NCI-H2107 treated with DMSO at 0.1 percent for 48 hours (cell line): Measurements from ENCODE around the gene ZNF22.

Experiments used
- DNase-seq: peaks from one replicate; lab custom pipeline; 2025; ENCODE audit not compliant: unreplicated experiment; lab: John Stamatoyannopoulos, UW

The ZNF22 gene

DNA sequence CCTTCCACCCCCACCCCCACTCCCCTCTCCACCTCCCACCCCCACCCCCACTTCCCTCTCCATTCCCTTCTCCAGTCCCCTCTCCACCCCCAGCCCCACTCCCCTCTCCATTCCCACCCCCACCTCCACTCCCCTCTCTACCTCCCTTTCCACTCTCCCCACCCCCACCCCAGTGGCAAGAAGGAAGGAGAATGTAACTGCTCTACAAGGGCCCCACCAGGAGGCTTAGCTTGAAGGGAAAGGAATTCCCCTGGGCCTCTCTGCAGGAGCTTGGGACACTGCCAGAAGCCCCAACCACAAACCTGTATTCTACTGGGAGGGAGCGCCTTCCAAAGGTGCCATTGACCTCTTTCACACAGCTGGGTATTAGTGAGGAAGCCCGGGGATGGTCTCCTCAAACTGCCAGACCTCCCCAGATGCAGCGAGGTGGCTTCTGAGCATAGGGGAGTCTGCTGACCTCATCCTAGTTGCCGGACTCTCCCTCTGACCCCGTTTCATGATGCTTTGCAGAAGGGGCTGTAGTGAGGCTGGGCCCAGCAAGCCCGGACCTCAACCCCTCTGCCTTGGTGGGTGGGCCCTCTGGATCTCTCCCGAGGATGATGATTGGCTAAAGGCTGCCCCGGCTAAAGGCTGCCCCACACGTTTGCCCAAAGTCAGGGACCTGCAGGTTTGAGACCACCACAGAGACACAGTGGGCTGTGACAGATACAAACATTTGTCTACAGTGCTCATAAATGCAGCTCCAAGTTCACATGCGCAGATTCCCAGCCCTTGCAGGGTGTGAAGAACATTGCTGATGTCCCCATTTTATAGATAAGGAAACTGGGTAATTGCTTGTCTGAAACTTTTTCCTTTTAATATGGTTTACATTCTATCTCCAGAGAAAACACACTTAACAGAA, 25.0 kb upstream of the ZNF22 start:
- DNase-seq = peak; percentile 75

DNA sequence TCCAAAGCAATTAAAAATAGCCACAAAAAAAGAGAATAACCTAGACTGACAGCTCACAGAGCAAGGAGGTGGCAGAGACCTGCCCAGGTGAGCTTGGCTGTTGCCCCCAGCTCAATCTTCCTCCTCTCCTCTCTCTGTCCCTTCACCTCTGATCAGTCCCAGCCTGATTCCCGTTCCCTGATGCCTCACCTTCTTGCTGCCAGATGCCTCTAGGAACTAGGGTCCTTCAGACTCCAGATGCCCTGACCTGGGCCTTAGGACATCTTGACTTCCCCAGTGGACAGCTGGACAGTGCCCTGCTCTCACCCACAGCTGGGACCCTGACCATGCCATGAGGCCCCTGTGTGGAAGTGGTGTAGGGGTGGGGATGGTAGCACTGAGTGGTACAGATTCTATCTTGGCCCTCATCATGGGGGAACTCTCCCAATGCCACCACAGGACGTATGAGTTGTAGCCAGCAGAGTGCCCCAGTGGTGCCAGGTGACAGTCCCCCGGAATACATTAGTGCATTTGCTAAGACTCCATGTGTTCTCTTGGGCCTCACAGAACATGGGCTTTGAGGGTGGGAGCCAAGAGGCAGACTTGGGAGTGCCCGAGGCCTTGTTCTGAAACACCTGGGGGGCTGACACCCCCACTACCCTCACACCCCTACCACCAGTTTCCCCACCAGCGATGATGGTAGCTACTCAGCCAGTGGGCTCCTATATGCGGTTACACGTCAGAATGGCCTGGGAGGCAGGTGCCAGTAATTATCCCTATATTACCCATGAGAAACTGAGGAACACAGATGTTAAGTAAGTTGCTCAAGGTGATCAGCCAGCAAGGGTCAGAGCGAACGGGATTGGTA, 24.1 kb upstream of the ZNF22 start:
- no peak for DNase-seq

DNA sequence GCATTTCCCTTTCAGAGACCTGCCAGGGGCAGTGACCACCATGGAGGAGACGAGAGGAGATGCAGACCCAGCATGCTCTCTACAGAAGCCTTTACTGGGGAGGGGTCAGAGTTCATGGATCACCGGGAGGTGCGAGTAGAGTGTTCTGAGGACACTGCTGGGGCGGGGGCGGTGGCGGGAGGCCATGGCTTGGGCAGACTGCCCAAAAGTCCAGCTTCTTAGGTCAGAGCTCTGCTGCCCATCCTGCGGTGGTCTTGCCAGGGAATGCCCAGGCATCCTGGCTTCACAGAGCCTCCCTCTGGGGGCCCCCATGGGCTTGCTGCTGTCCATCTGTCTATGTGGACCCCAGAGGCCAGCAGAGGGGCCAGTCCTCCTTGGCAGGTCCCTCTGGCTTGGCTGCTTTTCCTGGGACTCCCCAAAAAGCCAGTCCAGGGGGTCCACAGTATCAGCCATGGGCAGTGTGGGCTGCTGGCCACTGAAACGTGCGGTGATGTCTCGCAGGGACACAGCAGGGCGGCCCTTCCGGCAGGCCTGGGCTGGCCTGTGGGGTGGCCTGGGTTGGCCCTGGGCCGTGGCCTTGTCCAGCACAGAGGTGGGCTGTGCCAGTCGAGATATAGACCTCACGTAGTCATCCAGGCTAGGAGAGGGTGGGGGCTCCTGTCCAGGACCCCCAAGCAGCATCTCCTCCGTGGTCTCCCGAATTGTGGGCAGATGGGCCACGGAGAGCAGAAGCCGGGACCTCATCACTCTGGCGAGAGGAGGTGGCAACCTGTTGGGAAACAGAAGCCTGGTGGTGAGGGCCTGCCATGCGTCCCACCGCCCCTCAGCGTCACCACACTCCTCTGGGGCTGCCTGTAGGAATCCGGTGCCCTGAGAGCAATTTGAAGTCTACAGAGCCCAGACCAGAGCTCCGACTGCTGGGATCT, 23.2 kb upstream of the ZNF22 start:
- DNase-seq = no peak

DNA sequence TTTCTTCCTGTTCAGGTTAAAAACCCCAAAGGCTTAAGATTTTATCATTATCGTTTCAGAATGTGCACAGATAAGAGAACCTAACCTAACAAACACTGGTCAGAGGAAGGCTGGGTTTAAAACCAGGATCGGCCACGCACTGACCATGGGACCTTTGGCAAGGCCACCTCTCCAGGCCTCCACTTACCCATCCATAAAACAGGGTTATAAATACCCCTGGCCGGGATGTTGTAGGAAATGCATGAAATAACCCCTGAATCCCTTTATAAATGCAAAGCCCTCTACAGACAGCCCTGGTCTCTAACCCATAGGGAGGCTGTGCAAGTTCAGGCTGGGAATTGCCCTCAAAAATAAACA, 22.5 kb upstream of the ZNF22 start:
- no peak for DNase-seq

DNA sequence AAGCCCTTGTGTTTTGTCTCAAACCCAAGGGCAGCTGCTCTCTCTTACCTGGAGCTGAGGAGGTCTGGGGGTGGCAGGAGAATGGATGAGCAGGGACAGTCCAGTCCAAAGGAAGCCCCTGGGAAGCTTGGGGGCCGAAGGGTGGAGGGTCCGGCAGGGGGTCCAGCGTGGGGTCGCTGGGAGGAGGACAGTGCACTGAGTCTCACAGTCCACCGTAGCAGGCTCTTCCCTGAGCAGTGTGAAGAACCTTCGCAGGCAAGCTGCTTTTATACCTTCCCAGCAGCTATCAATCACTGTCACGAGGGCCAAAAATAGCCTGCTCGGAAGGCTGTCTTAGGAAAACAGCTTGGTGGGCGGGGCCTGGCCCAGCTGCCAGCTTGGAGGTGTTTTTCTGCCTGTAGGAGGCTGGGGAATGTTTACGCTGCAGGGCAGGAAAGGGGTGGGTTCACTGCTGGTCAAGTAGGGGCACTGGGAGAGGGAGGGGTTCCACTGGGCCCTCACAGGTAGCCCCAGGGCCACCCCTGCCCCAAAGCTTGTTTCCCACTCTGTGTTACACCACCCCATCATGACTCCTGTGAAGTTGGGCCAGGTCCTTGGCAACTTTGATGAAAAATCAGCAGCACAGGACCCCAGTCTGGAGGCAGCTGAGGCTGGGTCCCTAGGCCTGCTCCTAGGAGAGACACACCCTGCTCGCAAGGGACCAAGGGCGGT, 22.0 kb upstream of the ZNF22 start, which contains the start of gene DEPP1:
Gene DEPP1 (minus strand): TSS at position 240 of the 711 bp plus-strand sequence. CDS start 779 bp downstream, outside the sequence.
- DNase-seq = peak; percentile 77

DNA sequence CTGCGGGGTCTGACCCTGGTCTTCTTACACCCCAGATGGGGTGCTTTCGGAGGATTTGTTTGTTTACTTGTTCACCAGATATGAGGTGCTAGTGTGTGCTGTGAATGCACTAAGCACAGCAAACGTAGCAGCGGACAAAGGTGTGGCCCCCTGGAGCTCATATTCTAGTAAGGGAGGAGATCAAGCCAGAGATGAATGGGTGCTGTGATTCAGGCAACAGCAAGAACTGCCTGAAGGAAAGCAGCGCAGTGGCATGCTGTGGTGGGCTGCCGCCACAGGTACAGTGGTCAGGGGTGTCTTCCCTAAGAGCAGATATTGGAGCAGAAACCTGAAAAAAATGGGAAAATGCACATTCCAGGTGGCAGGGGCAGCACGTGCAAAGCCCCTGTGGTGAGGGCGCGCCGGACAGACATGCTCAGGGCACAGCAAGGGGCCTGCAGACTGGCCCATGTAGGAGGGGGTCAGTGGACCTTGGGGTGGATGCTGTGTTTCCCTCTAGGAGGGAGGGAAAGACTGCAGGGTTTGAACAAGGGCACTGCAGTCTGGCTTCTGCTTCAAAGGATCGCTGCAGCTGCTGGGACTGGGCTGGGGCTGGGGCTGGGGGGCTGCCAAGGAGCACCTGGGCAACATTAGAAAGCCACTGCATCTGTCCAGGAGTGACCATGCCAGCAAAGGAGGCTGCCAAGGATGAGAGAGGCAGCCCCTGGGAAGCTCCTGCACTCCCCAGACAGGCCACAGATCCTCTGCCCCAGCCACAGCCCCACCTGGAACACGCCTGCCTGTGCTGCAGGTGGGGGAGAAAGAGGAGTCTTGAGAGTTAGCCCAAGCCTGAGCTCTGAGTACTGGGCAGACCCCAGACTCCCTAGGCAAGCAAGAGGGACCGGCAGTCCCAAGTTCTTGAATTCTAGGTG, 21.2 kb upstream of the ZNF22 start:
- DNase-seq = no peak

DNA sequence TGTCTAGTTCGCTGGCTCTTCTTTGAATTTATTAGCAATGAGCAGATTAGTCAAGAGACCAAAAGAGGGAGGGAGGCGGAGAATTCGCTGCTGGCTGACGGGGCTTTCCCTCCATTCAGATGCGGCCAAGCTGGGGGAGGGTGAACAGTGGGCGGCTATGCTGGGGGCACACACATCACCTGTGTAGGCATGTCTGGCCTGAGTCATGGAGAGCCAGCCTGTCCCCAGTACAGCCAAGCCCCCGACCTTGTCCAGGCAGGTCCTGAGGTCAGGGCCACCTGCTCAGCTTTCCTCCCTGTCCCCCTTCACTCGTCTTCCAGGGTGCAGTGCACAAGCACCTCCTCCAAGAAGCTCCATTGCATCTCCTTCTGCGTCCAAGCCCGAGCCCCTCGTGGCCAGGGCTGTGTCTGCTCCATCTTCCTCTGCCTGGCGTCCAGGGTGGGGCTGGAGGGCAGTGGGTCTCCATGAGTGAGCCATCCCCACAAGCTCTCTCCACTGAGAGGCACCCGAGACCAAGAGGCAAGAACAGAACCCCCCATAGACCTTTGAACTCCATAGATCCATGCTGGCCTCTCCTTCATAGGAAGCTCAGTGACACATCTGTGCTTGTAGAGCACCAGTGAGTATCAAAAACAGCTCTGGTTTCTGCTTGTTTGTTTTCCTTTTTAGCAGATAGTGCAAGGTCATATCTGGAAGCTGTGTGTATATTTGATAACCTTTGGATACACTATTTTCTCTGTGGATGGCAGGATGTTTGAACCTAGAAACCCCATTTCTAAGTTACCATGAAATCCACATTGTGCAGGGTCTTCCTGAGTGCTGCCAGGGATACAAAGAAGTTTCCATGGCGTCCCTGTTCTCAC, 20.2 kb upstream of the ZNF22 start:
- DNase-seq = no peak

DNA sequence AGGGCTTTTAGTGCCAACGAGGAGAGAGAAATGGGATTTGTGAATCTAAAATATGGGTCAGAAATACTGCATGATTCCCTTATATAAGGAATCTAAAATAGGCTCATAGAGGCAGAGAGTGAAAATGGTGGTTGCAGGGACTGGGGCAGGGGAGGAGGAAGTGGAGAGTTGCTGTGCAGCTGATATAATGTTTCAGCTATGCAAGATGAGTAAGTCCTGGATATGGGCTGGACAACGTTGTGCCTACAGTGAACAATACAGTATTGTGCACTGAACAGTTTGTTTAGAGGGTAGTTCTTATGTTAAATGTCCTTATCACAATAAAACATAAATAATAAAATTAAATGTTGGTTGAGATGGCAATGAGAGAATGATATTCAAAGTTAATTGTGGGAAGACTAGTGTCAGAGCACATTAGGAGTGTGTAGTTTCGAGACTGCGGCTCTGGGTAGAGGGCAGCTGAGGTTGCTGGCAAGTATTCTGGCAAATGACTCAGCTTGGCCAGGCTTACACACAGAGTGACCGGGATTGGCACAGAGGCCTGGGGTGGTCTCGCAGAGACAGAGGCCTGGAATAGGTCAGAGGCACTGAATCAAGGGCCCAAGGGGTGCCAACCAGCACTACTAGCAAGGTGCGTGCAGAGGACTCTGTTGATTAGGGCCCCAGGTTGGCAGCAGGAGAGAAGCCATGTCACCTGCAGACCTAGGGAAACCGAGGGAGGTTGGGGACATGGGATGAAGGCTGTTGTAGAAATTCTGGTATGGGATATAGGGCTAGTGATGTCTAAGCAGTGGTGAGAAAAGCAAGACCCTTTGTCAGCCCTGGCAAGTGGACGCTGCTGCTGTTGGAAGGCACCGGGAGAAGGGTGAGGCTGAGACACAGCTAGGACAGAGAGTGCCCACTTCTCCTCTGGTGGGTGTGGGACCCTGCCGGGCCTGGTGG, 19.3 kb upstream of the ZNF22 start:
- no peak for DNase-seq

DNA sequence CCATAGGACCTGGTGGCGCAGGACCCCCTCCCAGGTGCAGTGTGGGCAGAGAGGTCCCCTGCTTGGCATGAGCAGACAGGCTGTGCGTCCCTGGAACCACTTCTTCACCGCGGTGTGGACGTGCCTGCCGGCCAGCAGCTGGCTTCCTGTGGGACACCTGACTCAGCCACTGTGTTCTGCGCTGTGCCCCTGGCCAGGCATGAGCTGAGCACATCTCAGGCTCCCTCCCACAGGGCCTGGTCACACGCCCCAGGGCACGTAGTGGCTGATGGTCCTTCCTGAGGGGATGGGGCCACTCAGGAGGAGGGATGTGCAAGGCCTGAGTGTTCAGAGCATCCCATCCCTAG, 18.6 kb upstream of the ZNF22 start:
- DNase-seq = no peak

DNA sequence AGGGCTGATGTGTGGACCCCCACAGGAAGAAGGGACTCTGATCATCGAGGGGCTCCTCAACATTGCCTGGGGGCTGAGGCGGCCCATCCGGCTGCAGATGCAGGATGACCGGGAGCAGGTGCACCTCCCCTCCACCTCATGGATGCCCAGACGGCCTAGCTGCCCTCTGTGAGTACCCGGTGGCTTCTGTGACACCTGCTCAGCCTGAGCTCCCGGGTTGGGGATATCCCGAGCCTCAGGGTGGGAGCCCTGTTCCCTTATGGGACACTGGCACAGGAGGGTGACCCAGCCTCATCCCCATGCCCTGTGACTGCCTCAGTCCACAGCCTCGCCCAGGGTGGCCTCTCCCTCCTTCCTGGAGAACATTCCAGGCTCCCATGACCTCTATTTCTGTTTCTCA, 18.2 kb upstream of the ZNF22 start:
- no peak for DNase-seq

DNA sequence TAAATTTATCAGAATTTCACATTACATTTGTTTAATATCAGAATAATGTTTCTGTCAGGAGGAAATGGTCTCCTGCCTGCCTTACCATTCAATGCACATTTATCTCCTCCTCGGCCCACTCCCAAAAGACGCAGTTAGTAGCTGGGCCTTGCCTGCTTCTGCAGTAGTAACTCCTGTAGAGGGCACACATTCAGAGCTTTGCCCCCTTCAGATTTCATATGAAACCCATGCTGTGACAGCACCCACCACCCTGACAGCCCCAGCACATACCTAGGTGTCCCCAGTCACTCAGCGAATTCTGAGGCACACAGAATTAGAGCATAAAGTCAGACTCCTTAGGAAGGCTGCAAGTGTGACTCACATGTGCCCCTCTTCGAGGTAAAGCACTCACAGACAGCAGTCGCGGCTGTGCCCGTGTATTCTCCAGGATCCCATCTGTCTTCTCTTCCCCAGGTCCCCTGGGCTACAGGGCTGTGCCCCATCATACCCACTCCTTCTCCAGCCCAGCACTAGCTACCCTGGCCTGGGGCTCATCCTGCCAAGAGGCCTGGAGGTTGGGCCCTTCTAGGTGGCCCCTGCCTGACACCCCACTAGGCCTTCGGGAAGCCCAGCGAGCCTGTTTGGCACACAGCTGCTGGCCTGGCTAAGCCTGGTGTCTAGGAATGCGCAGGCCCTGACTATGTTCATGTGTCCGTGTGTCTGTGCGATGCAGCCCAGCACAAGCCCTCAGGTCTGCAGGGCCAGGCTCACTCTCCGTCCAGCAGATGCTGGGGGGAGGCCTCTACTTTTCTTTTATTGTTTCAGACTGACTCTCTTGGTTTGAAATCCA, 17.4 kb upstream of the ZNF22 start:
- no peak for DNase-seq

DNA sequence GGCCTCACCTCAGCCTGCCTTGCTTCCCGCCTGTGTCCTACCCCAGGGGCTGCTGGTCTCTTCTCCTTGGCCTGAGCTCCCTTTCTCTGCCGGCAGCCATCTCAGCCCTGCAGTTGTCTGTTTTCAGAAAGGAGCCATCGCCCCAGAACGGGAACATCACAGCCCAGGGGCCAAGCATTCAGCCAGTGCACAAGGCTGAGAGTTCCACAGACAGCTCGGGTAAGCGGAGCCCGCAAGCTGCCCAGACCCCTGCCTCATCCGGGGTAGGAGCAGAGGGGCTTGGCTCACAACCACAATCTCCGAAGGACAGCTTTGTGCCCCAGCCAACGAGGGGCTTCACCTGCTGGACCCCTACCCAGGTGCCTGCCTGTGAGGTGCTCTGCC, 16.8 kb upstream of the ZNF22 start:
- no peak for DNase-seq

DNA sequence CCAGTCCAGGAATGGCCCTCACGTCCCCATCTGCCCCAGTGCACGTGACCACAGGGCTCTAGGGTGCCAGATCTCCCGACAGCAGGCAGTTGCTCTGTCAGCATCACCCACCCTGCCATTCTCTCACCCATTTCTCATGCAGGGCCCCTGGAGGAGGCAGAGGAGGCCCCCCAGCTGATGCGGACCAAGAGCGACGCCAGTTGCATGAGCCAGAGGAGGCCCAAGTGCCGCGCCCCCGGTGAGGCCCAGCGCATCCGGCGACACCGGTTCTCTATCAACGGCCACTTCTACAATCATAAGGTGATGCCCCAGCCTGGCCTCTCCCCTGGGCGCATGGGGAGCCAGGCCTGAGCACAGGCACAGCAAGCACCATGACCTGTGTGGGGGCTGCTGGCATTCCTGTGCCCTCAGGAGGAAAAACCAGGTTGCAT, 16.0 kb upstream of the ZNF22 start:
- DNase-seq = no peak

DNA sequence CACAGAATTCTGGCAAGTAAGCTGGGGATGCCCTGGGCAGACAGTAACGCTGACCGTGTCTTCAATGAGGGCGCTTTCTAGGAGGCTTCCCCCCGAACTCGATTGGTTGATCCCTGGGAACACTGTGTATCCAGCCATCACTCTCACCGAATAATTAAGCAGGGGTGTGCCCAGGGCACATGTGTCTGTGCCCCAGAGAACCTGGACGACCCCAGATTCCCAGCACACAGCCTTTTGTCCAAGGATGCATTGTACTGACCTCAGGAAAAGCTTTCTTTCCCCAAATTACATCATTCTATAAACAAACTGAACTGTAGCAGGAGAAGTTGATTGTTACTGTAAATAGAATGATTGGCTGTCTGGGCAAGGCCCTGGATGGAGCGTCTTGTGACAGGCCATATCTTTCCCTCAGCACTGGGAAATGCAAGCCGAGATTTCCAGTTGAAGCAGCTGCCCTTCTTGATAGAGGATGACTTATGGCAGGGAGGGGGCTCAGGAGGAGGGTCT, 15.5 kb upstream of the ZNF22 start:
- DNase-seq = no peak

DNA sequence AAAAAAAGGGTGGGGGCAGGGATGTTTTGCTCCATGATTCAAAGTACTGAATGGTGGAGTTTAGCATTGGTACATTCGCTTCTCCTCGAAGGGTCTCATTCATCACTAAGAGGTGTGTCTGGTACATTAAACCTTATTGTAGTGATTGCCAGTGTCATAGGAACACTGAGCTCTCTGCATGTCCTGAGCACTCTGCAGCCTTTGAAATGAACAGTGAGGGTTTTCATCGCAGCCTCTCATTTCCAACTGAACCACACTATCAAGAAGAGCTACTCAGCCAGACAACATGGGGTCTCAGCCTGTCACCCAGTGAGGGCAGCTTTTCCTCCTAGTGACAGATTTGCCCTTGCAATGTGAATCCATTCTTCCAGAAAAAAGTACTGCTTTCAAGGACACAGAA, 14.5 kb upstream of the ZNF22 start:
- DNase-seq = no peak

DNA sequence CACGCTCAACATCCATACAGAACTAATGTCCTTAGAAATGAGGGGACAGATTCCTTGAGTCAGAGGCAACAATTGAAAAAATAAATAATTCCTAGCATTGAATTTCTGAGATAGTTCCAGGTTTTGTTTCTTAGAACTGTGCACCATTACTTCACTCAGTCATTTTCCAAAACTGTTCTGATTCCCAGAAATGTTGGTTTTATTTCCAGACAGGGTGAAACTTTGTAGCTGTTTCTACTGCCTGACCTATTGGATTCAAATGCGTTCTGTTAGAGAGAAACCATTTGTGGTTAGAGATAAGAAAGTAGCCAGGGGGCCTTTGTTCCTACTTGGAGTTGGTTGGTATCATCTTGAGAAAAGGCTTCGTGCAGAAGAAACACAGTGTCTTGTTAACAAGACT, 14.1 kb upstream of the ZNF22 start:
- DNase-seq = no peak
